HG03175 (cell line): ENCODE data around the gene GPR101.

Source experiments
- ATAC-seq: cut with Tn5 transposase; IDR thresholded peaks from one replicate; pipeline ENCODE4 v1.9.1; 2021; ENCODE audit warnings: mild to moderate bottlenecking, moderate library complexity; ENCODE audit not compliant: unreplicated experiment

Gene GPR101, protein sequence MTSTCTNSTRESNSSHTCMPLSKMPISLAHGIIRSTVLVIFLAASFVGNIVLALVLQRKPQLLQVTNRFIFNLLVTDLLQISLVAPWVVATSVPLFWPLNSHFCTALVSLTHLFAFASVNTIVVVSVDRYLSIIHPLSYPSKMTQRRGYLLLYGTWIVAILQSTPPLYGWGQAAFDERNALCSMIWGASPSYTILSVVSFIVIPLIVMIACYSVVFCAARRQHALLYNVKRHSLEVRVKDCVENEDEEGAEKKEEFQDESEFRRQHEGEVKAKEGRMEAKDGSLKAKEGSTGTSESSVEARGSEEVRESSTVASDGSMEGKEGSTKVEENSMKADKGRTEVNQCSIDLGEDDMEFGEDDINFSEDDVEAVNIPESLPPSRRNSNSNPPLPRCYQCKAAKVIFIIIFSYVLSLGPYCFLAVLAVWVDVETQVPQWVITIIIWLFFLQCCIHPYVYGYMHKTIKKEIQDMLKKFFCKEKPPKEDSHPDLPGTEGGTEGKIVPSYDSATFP

DNA sequence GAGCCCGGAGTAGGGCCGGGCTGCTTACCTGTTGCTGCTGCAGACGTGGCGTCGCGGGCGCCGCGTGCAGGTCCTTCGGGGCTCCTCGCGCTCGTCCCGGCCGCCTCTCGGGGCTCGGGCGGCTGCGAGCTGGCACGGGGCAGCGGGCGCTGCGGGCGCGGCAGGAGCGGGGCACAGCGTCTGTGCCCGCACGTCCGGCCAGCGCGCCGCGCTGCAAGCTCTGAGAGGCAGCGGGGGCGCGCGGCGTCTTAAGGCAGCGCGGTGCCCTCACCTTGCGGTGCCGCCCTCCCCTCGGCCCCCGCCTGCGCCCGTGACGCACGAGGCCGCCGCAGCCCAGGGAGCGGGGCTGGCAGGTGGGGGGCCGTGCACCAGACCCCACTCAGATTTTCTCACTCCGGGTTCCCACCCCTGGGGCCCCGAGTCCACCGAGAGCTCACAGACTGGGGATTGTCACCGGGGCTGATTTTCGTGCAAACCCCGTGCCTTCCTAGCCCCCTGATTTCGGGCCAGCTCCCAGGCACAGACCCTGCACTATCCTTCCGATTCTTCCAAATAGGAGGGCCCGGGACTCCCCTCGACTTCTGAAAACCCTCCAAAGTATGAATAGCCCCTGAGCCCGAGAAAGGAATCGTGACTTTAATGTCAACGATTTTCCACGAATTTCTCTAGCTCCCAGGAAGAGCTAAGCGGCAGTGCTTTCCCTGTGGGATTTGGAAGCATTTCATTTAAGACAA is at the start of gene GPR101:
GPR101 (minus strand) TSS at position 222 of the 734 bp plus-strand sequence. CDS start 2,321 bp downstream, outside the sequence.
- ATAC-seq = no peak

DNA sequence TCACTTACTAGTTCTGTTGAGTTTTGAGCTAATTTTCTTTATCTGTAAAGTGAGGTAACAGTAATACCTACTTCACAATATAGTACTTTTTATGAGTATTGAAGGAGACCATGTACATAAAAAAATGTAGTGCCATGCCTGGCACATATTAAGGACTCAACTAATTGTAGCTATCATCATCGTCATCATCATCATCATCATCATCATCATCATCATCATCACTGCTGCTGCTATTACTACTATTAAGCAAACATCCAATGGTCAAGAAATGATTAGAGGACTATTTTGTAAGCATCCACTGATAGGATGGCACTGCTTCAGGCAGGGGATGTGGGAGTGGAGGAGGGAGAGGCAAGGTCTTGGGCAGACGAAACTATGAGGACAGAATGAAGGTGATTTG is 47.4 kb upstream of the GPR101 start:
- no peak for ATAC-seq

DNA sequence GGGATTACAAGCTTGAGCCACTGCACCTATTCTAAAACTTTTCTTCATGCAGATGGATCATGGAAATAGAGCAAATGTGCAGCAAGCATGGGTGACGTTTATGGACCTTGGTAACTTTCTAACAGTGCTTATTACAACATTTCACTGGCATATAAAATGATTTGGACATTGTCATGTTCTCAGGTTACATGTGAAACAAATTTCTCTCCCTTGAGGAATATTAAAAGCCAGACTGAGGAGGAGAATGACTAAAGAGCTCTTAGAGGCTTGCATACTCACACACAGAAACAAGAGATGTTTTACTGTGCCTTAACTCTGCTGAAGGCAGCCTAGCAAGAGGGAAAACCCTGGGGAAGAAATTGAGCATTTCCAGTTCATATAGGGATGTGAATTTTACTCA is 38.6 kb upstream of the GPR101 start:
- no peak for ATAC-seq

DNA sequence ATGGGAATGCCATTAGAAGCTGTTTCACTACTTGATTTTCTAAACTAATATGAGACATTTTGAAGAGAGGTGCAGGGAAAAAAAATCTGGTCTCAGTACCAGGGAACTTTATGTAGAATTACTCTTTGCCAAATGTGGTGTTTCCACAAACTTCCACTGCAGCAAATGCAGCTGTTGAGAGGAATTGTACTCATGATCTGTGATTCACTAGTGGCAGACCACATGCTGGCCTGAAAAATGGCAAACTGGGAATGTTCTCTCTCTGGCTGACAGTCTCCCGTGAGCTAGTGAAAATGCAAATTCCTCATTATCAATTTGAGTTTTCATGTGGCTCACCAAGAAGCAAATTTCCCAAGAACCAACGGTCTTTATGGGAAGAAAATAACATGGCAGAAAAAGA is 37.8 kb upstream of the GPR101 start:
- ATAC-seq = no peak

DNA sequence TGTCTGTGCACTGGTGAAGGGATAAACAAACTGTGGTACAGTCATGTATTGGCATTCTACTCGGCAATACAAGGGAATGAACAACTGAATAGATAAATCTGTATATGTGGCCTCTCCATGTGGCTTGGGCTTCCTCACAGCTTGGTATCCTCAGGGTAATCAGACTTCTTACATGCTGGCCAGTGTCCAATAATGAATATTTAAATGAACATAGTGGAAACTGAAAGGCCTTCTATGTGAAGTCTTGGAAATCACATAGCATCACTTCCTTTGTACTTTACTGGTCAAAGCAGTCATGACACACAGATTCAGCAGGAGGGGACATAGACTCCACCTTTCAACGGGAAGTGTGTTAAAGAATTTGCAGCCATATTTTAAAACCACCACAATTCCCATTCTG is 33.4 kb upstream of the GPR101 start:
- no peak for ATAC-seq

DNA sequence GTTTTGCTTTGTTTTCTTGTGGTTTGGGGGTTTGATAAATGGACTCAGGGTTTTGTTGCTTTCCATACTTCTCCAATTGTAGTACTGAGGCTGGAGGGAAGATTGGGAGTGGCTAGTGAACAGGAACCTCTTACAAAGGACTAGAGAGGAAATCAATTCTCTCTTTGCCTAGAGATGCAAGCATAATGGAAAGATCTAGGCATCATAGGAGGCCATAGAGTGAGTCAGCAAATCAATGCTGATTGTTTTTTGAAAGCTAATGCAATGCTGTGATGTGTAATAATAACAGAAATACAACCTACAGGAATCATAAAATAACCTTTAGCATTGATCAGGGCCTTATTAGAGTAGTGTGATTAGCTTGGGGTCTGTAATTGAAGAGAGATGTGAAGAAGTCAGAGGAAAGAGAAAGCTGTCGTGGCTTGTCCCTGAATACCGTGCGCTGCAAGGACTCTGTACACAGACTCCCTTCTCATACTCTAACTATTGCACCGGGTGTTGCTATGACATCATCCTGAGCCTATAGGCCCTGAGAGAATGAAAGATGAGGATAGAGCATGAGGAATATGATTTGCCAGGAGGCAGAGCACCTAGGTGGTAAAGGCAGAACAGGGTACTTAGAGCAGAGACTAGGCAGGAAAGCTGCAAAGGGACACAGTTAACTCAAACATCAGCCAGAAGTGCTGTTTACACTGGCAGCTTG is 29.3 kb upstream of the GPR101 start:
- ATAC-seq = no peak

DNA sequence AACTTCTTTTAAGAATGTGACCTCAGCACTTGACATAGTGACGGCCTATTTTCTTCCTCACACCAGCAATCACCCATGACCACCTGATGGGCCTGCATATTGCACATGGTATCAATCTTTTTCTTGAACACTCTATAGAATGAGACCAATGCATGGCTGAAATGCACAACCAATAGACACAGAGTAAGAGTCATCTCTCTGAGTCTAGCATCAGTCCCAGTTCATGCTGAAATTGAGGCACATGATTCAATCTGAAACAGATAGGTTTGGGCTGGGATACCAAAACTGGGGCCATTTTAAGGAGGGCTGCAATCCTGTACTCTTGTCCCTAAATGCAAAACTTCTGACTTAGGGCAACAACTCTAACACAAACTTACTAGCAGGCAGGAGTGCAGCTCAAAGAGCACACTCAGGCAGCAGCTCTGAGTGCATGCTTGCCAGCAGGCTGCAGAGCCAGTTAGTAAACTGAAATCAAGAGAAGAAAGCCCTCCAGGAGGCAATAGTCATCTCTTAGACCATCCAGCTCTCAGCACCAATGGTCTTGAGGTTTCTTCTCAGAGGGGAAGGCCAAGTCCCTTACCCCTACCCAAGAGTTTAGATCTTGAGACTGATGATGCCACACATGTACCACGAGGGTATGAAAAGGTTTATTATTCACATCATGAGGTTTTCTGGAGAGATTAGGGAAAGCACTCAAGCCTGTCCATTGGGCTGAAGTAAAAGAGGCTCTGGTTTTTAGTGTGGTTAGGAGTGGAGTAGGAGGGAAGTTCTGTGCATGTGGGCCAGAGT is 24.7 kb upstream of the GPR101 start:
- no peak for ATAC-seq

DNA sequence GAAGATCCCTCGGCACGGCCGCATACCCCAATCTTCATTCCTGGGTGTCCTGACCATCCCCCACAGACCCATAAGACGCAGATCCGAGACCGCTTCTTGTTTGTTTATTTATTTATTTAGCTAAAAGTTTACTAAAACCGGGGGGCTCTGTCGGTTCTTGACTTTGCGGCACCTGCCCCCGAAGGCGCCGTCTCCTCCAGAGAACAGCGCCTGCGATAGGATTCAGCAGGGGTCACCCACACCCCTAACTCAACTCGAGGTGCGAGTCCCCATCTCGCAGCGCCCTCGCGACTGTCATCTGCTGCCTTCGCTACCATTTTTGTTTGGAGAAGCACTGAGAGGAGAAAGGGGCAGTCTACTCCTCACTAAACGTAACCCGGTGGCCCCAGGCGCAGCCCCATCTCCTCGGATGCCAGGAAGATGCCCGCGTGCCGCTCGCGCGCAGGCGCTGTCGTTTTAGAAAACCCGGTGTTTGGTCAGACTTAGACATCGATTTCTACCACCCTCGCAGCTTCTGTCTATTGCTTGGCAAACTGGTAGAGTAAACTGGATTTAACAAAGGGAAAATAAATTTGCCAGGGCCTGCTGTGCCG is 18.9 kb upstream of the GPR101 start:
- peak; percentile 30 for ATAC-seq

DNA sequence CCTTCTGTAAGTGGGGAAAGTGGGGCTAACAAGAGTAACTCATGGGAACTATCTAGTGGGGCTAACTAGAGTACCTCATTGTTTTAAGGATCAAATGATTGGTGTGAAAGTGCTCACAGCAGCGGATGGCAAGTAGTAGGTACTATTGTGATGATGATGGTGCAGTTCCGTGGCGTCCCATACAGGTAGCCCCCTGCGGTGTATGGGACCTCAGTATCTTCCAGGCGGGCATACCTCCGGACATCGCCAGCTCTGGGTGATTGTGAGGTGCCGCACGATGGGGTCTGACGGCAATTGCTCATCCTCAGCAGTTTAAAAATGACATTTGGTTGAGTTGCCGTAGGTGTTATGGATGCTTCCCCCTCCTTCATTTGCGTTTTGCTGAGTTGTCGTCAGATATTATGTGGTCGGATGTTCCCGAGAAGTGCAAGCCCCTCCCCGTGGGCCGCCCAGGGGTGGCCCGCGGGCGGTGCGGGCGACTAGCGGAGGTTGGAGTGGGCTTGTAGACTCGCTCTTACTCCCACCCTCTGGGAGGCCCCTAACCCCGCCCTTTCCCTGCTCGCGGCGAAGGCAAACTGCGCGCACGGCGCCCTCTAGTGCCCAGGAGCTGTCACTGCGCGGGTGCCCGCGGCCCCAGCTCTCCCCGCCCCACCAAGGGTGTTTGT is 18.3 kb upstream of the GPR101 start:
- ATAC-seq = peak; percentile 99

DNA sequence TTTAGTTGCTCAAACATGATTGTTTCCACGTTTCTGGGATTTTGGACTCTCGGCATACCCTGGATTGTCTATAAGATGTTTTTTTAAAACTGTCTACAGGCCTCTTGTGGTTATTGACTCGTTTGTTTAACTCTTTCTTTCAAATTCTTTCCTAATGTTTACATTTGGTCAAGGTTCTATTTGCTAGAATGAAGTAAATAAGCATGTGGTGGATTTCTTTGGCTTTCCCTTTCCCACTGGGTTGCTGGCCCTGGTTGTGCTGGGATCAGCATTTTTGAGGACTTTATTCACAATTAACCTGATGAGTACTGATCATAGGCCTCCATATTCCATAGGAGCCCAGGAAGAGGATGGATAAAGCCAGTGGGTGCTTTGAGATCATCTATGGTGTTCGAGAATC is 11.1 kb upstream of the GPR101 start:
- no peak for ATAC-seq

DNA sequence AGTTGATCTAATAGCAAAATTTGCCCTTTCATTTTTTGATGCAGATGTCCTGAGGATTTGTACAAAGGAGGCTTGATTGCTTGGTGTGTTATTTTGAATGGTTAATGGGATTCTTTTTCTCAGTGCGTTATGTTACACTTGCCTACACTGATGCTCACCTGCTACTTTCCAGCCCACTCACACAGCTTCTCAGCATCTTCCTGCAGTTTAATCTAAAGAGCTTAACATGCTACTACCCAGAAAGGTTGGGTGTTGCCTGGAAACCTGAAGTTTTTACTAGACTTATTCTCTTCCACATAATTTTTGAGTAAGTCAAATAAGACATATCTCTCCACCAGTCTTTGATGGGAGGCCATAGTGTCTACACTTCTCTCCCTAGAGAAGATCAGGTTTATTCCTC is 9.9 kb upstream of the GPR101 start:
- ATAC-seq = no peak

DNA sequence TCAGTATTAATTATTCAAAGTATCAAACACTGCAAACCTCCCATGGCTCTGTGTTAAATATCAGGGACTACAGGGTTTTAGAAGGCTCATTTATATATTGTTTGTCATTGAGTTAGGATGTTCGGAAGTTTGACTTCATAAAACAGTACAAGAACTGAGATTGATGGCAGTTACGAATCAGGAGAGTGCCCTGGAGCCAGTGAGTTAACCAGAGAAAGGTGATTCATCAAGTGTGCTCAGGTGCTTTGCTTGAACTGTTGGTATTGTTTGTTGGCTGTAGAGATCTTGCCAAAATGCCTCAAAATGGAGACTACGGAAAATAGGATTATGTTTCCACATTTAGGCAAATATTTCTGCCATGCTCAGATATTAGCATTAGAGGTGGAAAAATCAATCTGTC is 7.5 kb upstream of the GPR101 start:
- no peak for ATAC-seq

DNA sequence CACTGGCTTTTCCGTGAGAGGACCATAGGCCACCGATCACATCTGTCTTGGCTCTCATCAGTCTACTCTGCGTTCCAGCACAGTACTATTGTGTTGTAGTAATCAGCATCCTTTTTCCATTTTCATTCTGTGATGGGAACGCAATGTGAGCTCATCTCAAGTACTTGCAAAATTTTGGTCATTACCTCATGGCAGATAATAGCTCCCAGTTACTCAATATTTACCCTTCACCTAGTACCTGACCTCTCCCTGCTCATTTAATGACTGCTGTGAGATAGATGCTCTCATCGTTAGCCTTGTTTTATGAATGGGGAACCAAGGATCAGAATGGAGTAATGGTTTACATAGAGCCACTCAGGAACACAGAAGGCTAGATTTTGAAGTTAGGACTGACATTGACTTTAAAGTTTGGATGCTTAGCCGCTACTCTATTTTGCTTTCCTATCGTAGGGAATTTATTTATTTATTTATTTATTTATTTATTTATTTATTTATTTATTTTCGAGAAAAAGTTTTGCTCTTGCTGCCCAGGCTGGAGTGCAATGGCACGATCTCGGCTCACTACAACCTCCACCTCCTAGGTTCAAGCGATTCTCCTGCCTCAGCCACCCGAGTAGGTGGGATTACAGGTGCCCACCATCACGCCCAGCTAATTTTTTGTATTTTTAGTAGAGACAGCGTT is 6.5 kb upstream of the GPR101 start:
- ATAC-seq = no peak

DNA sequence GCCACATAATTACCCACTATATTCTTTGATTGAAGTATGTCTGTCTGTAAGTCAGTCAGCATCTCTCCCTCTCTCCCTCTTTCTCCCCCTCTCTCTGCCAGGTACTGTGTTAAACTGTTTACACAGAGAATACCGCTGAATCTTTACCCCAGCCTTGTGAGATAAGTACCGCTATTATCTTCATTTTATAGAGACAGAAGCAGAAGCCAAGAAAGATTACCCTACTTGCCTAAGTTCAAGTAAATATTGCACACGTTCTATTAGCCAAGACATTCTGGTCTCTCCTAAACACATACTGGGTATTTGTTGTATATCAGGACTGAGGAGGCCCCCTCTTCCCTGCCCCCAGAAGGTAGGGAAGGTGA is 695 bp upstream of the GPR101 start:
- ATAC-seq = no peak

DNA sequence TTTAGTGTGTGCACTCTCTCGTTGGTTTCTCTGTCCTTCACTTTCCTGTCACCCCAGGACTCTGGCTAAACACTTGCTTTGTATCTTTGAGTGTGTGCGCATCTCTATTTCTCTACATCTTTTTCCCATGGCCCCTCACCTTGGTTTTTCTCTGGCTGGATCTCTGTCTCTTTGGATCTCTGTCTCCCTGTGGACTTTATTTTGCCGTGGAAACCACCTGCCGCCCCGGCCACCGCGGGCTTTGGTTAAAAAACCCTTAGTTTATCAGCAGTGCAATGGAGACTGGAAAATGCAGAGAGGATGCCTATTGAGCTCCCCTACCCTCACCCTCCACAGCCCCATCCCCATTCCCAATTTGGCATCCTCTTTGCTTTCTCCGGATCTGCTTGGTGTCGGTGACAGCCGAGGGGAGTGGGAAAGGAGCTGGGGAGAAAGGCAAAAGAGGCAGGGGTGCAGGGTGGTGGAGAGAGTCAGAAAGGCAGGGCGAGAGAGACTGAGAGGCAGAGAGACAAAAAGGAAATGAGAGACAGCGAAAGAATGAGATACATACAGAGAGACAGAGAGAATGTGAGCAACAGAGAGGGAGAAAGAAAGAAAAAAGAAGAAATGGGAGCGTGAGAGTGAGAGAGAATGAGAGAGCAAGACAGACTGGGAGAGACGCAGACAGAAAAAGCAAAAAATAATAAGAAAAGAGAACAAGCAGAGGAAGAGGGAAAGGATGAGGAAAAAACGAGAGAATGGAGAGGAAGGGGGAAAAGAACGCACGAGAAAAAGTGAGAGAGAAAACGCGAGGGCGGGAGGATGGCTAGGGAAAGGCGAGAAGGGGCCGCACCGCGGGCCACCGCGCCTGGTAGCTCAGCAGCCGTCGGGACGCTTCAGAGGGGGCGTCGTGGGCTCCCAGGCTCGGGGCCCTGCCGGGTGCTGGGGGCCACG is 688 bp downstream of the GPR101 start:
- no peak for ATAC-seq

DNA sequence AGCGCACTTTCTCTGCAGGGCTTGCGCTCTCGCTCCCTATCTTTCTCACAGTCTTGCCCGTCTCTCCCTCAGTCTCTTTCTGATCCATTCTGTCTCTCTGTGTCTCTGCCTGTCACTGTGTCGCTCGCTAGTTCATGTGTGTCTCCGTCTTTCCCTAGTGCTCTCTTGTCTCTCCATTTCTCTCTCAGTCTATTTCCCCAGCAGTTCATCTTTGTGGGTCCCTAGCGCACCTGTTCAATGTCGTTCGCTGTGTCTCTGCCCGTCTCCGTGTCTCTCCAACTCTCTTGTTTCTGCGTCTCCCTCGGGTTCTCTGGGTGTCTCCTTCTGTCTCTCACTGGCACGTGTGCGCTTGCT is 1.5 kb downstream of the GPR101 start:
- ATAC-seq = no peak

DNA sequence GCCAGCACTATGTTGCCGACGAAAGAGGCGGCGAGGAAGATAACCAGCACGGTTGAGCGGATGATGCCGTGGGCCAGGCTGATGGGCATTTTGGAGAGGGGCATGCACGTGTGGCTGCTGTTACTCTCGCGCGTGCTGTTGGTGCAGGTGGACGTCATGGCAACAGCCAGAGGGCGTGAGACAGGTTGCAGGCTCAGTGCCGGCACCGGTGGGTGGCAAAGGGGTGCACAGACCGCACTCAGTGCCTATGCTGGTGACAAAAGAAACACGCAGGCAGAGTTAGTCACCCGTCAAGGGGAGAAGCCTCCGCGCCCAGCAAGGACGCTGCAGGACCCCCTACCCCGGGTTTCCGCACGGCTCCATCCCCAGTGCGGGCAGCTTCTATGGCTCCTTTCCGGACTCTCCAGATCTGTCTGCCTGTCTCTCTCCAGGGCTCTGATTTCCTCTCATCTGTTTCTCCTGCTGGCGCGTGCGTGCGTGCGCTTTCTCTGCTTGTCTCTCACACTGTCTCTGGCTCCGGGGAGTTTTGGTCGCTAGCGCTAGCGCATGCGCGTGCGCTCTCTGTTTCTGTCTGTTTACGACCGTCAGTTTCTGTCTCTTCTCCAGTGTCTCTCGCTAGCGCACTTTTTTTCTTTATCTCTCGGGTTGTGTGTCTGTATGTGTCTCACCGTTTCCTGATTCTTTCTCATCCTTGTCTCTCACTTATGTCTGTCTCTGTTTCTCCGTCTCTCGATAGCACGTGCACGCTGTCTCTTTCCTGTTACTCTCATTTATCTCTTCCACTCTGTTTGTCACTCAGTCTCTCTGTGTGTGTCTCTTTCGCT is 2.1 kb downstream of the GPR101 start:
- peak; percentile 80 for ATAC-seq
